IPS DF 4.7 (cell line): ENCODE results near the gene SEMA3D.
"Not testable (repeated sequence)": the region's sequence is repeated elsewhere in the genome, so short reads cannot be mapped to it uniquely, and the experiment has no call there.

Experiments
- DNase-seq: peaks from one replicate; pipeline ENCODE4 v3.0.0-alpha.2; 2013; ENCODE audit warnings: low spot score; ENCODE audit errors: extremely low read depth

Gene SEMA3D

DNA sequence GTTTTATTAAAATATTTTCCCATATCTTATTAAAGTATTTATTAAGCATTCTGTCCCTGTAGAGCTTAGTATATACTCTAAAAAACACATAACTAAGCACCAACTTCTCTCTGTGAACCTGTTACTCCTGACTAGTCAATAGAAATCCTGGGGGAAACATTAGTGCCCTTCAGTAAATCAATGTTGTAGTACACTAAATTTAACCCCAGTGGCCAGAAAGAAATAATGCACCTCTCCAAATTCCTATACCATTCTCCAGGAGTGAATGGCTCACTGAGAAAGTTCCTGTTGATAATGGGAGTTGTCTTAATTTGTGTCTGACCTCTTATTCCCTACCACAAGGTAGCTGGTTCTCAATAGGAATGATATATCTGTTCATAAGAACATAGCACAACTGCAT is 188.2 kb downstream of the SEMA3D start:
- no peak for DNase-seq

DNA sequence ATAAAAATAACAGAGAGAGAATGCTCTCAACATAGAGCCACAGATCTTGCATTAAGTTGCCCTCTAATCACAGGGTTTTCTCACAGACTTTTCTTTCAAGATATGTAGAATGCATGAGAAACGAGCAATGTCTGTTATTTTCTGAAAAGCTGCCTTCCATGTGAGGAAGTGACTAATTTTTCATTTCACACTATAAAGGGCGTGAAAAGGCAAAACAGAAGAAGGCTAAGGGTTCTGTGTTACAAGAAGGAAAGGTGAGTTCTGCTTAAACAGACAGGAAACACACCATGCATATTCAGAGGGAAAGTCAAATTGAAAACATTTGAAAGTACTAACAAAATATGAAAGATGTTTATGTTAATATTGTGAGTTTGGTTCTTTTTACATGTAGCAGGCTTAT is 189.2 kb downstream of the SEMA3D start:
- DNase-seq, result no peak

- DNase-seq, result not testable (repeated sequence)
Observed at GRCh38 chr7:84992954-84993353, 193.9 kb downstream of the SEMA3D start.

- no peak for DNase-seq
Observed at GRCh38 chr7:84985073-84985784, 201.6 kb downstream of the SEMA3D start.

GRCh38 chr7:84982199-84982598 is 204.7 kb downstream of the SEMA3D start:
- DNase-seq, result no peak

DNA sequence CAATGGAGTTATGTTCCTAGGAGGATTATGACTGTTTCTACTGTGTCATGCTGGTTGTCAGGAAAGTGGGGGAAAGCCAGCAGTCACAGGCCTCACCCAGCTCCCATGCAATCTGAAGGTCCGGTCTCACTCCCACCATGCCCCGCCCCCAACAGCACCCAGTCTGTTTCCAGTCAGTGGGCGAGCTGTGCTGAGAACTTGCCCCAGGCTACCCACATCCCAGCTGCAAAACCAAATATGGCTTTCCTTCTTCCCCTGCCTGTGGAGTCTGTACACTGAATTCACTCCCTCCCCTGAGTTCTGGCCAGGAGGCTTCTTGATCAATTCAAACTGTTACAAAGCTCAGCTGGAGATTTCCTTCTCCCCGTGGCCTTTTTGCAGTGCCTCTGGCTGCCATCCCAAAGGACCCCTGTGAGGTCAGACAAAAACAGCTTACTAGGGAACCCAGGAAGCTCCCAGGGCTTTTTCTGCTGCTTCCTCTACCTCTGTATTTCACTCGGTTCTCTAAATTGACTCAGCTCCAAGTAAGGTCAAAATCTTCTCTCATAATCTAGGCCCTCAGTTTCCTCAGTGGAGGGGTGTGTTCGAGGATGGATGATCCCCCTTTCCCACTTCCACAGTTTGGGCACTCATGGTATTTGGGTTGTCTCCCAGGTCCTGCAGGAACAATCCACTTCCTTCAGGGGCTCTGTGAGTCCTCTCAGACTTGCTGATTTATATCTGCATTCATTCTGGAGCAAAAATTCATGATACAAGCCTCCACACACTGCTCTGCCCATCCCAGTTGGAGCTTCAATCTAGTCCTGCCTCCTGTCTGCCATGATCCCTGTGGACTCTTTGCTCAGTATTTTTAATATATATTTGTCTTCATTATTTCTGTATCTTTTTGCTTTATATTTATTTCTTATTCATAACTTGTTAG is 205.5 kb downstream of the SEMA3D start:
- no peak for DNase-seq

GRCh38 chr7:84975586-84976185 is 211.2 kb downstream of the SEMA3D start:
- DNase-seq, result no peak

DNA sequence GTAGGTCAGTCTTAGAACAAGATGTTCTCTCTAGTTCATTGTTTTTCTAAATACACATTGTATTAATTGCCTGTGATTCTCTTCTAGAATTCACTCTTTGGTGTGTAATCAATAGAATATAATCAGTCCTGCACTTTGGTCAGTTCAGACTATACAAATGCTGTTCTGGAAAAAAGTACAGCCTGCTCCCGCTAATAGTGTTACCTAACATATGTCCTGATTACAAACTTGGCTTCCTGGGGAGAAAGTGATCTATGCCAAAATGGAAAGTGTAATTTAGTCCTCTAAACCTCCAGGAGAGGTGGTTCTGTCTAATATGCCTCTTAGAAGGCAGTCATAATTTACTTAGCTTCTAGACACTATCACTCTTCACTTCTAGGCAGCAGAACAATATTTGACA is 215.5 kb downstream of the SEMA3D start:
- DNase-seq, result no peak

DNA sequence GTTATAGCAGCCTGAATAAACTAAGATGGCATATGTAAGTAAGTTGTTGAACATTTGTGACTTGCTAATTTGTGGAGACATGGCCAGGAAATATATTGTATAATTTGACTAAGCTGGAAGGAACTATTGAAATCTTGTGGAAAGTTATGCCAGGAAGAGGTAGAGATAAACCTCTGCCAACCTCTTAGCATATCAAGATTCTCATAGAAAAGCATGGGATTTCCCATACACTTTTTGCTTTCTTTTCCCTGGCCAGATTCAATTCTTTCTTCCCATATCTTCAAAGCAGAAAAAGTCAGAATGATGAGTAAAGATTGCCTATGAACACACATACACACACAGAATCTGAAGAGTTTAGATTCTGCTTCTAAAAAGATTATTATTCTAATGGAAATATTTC is 216.2 kb downstream of the SEMA3D start:
- no peak for DNase-seq

DNA sequence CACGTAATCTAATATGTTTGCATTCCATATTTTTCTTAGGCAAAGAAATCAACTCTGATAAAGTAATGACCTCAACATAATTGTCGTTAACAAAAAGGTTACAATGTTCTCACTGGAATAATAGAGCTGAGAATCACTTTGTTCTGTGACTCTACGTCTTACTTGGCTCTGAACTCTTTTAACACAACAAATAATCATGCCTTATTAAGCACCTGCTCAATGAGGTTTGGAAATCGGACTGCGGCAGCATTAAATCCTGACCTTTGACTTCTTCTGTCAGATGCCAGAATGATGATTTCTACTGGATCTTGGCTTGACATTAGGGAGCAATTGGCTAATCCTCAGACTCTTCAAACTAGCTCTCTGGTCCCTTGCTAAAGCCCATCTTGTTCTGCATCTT is 233.6 kb downstream of the SEMA3D start:
- no peak for DNase-seq

GRCh38 chr7:84950836-84951235 is 236.0 kb downstream of the SEMA3D start:
- DNase-seq, result no peak

- DNase-seq, result no peak
Observed at GRCh38 chr7:84949501-84949900, 237.4 kb downstream of the SEMA3D start.

GRCh38 chr7:84949067-84949466 is 237.8 kb downstream of the SEMA3D start:
- DNase-seq, result no peak

- DNase-seq, result no peak
Observed at GRCh38 chr7:84948634-84949033, 238.2 kb downstream of the SEMA3D start.

- no peak for DNase-seq
Observed at GRCh38 chr7:84946549-84946948, 240.3 kb downstream of the SEMA3D start.
